ENCODE measurements around the gene RGP1. TPM values are rescaled to one million over a fixed set of nuclear protein-coding genes. Genes with fewer than 3 reads are reported as not detected.

RGP1 gene
- total RNA-seq, 1 donor from 2014 or later: 27.2 TPM

DNA sequence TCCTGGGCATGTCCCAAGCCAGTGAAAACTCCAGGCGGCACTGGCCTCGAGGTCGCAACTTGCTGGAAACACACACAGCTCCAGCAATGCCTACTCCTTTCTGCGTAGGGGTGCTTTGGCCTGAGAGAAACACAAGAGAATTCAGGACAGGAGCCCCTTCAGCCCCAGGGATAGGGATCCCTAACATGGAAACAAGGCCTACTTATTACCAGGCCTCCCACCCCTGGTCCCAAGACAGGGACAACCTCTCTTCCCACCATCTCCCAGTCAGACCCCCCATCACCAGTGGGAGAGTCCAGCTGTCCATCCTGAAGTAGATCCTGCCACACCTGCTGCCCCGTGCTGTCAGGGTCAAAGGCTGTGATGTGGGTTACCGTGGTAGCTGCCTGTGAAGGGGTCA is 8.8 kb upstream of the RGP1 start:
- Histone ChIP-seq H3K79me2 (ENCODE audit: insufficient read depth, low read length) (peaks cover 35% of the 10 kb centered on the region), H3K27ac (ENCODE audit: low read depth, low read length) (no peak overlapping the region), H3K9ac (ENCODE audit: low read length) (no peak overlapping the region), H3K4me3 (ENCODE audit: insufficient read depth, low read depth, low read length) (no peak overlapping the region), H3K27me3 (ENCODE audit: insufficient read depth, low read length) (no peaks in the 10 kb centered on the region), H2AFZ (ENCODE audit: low read depth, low read length) (no peak overlapping the region), H3K9me3 (ENCODE audit: insufficient read depth, low read depth, low read length) (no peaks in the 10 kb centered on the region), H4K20me1 (ENCODE audit: insufficient read depth, low read length) (peaks cover 76% of the 10 kb centered on the region), H3K4me1 (ENCODE audit: insufficient read depth, low read length) (peaks cover 5% of the 10 kb centered on the region), H3K4me2 (ENCODE audit: low read length) (no peak overlapping the region), H3K36me3 (ENCODE audit: insufficient read depth, low read length) (peaks cover 73% of the 10 kb centered on the region)
- TF ChIP-seq, protein P1, sequence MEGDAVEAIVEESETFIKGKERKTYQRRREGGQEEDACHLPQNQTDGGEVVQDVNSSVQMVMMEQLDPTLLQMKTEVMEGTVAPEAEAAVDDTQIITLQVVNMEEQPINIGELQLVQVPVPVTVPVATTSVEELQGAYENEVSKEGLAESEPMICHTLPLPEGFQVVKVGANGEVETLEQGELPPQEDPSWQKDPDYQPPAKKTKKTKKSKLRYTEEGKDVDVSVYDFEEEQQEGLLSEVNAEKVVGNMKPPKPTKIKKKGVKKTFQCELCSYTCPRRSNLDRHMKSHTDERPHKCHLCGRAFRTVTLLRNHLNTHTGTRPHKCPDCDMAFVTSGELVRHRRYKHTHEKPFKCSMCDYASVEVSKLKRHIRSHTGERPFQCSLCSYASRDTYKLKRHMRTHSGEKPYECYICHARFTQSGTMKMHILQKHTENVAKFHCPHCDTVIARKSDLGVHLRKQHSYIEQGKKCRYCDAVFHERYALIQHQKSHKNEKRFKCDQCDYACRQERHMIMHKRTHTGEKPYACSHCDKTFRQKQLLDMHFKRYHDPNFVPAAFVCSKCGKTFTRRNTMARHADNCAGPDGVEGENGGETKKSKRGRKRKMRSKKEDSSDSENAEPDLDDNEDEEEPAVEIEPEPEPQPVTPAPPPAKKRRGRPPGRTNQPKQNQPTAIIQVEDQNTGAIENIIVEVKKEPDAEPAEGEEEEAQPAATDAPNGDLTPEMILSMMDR (IDR thresholded peaks at IDR 0.05; ENCODE audit: insufficient read depth, low read depth, low read length): no peak
- no peak for TF ChIP-seq EZH2 (IDR thresholded peaks at IDR 0.05; ENCODE audit: insufficient read depth, low read length)
- DNase-seq (ENCODE audit: low read depth): no peak
- Mint-ChIP-seq H3K9me3 (ENCODE audit: unreplicated experiment) (no peaks in the 10 kb centered on the region), H3K4me3 (ENCODE audit: unreplicated experiment) (no peak overlapping the region), H3K27me3 (ENCODE audit: low read depth, unreplicated experiment) (no peaks in the 10 kb centered on the region), H3K27ac (ENCODE audit: unreplicated experiment) (no peak overlapping the region), H3K36me3 (ENCODE audit: low read depth, unreplicated experiment) (peaks cover 51% of the 10 kb centered on the region), H3K4me1 (ENCODE audit: low read depth, unreplicated experiment) (peaks cover 18% of the 10 kb centered on the region)
- FAIRE-seq: no peak

DNA sequence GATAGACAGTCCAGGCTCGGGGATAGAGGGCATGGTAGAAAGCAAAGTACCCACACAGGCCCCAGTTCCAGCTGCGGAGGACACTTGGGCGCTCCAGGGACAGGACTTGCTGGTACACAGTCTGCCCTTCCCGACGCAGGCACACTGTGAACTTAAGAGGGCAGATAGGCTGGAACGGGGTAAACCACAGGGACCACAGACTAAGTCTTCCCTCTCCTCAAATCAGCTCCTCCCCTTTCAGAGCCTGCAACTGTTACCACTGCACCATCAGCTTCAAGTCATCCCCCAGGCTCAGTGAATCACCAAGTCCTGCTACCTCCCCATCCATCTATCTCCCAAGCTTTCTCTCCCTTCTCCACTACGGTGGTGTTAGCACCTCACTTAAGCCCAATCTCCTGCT is 7.3 kb upstream of the RGP1 start:
- TF ChIP-seq EZH2 (IDR thresholded peaks at IDR 0.05; ENCODE audit: insufficient read depth, low read length): no peak
- TF ChIP-seq, protein P1 (IDR thresholded peaks at IDR 0.05; ENCODE audit: insufficient read depth, low read depth, low read length): no peak
- Histone ChIP-seq H2AFZ (ENCODE audit: low read depth, low read length) (no peak overlapping the region), H3K27me3 (ENCODE audit: insufficient read depth, low read length) (no peaks in the 10 kb centered on the region), H3K9ac (ENCODE audit: low read length) (no peak overlapping the region), H3K36me3 (ENCODE audit: insufficient read depth, low read length) (peaks cover 59% of the 10 kb centered on the region), H3K4me3 (ENCODE audit: insufficient read depth, low read depth, low read length) (no peak overlapping the region), H3K9me3 (ENCODE audit: insufficient read depth, low read depth, low read length) (no peaks in the 10 kb centered on the region), H4K20me1 (ENCODE audit: insufficient read depth, low read length) (peaks cover 72% of the 10 kb centered on the region), H3K79me2 (ENCODE audit: insufficient read depth, low read length) (peaks cover 44% of the 10 kb centered on the region), H3K27ac (ENCODE audit: low read depth, low read length) (no peak overlapping the region), H3K4me2 (ENCODE audit: low read length) (no peak overlapping the region), H3K4me1 (ENCODE audit: insufficient read depth, low read length) (peaks cover 4% of the 10 kb centered on the region)
- FAIRE-seq: no peak
- DNase-seq (ENCODE audit: low read depth): no peak
- H3K4me3 Mint-ChIP-seq (ENCODE audit: unreplicated experiment): no peak overlapping the region
- peaks cover 51% of the 10 kb centered on the region for H3K36me3 Mint-ChIP-seq (ENCODE audit: low read depth, unreplicated experiment)
- H3K27ac Mint-ChIP-seq (ENCODE audit: unreplicated experiment): no peak overlapping the region
- peaks cover 18% of the 10 kb centered on the region for H3K4me1 Mint-ChIP-seq (ENCODE audit: low read depth, unreplicated experiment)
- H3K27me3 Mint-ChIP-seq (ENCODE audit: low read depth, unreplicated experiment): no peaks in the 10 kb centered on the region
- H3K9me3 Mint-ChIP-seq (ENCODE audit: unreplicated experiment): no peaks in the 10 kb centered on the region

DNA sequence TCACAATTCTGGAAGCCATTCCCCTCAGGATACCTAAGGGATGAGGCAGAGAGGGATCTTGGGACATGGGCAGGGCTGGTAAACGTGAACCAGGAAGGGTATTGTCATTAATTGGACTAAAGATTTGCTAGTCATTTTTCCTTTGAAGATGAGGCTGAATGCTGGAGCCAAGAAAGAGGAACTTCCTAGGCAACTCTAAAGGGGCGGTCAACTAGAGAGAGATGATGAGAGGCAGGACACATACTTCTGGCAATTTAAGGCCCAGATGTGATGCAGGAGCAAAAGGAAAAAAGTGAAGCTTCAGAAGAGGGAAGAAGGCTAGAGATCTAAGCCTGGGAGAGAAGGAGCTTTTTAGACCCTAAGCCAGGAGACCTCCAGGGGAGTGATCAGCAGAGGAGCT is 5.6 kb upstream of the RGP1 start:
- peaks cover 19% of the 10 kb centered on the region for H3K4me1 ChIP-seq (ENCODE audit: insufficient read depth, low read length)
- H3K4me3 ChIP-seq (ENCODE audit: insufficient read depth, low read depth, low read length): no peak overlapping the region
- H3K9ac ChIP-seq (ENCODE audit: low read length): no peak overlapping the region
- H3K79me2 ChIP-seq (ENCODE audit: insufficient read depth, low read length): peaks cover 58% of the 10 kb centered on the region
- Mint-ChIP-seq H3K4me3 (ENCODE audit: unreplicated experiment) (no peak overlapping the region), H3K4me1 (ENCODE audit: low read depth, unreplicated experiment) (peaks cover 22% of the 10 kb centered on the region), H3K27ac (ENCODE audit: unreplicated experiment) (no peak overlapping the region), H3K27me3 (ENCODE audit: low read depth, unreplicated experiment) (no peaks in the 10 kb centered on the region), H3K36me3 (ENCODE audit: low read depth, unreplicated experiment) (peaks cover 42% of the 10 kb centered on the region), H3K9me3 (ENCODE audit: unreplicated experiment) (no peaks in the 10 kb centered on the region)
- no peaks in the 10 kb centered on the region for H3K9me3 ChIP-seq (ENCODE audit: insufficient read depth, low read depth, low read length)
- H3K36me3 ChIP-seq (ENCODE audit: insufficient read depth, low read length): peaks cover 42% of the 10 kb centered on the region
- H3K4me2 ChIP-seq (ENCODE audit: low read length): no peak overlapping the region
- TF ChIP-seq, protein P1 (IDR thresholded peaks at IDR 0.05; ENCODE audit: insufficient read depth, low read depth, low read length): no peak
- TF ChIP-seq EZH2 (IDR thresholded peaks at IDR 0.05; ENCODE audit: insufficient read depth, low read length): no peak
- no peak overlapping the region for H3K27ac ChIP-seq (ENCODE audit: low read depth, low read length)
- FAIRE-seq (no peak), DNase-seq (ENCODE audit: low read depth) (no peak)
- H3K27me3 ChIP-seq (ENCODE audit: insufficient read depth, low read length): no peaks in the 10 kb centered on the region
- H2AFZ ChIP-seq (ENCODE audit: low read depth, low read length): no peak overlapping the region
- peaks cover 71% of the 10 kb centered on the region for H4K20me1 ChIP-seq (ENCODE audit: insufficient read depth, low read length)

Data from astrocyte (in vitro differentiated cells and primary cell).